Measurements from ENCODE around the gene PAH.

The PAH gene

GRCh38 chr12:102917026-102917787 lies at the start of gene PAH:
TSS of gene PAH (minus strand) at chr12:102917244. CDS start at chr12:102917130, 114 bp downstream.
- TF ChIP-seq CTCF (IDR thresholded peaks at IDR 0.05) = no peak
- Histone ChIP-seq H2AFZ (peak within 1 kb of the TSS; percentile 79), H3K27me3 (ENCODE audit: control insufficient read depth, insufficient read depth, low read length) (no peaks in the 10 kb centered on the region), H3K36me3 (ENCODE audit: control insufficient read depth, insufficient read depth, low read length) (no peaks in the 10 kb centered on the region), H3K27ac (no peak within 1 kb of the TSS), H3K4me1 (no peaks in the 10 kb centered on the region), H3K4me2 (ENCODE audit: low read length) (peak within 1 kb of the TSS; percentile 82), H3K9me3 (ENCODE audit: control insufficient read depth, low read length) (no peaks in the 10 kb centered on the region), H3K9ac (no peak within 1 kb of the TSS), H3K79me2 (no peaks in the 10 kb centered on the region), H3K4me3 (ENCODE audit: low read depth, low read length) (peak within 1 kb of the TSS; percentile 55)

GRCh38 chr12:102966200-102966863 lies 49.3 kb upstream of the PAH start:
- H3K9ac ChIP-seq = no peak overlapping the region
- no peaks in the 10 kb centered on the region for H3K36me3 ChIP-seq (ENCODE audit: control insufficient read depth, insufficient read depth, low read length)
- H3K27me3 ChIP-seq (ENCODE audit: control insufficient read depth, insufficient read depth, low read length) = peaks cover 18% of the 10 kb centered on the region
- no peak overlapping the region for H3K27ac ChIP-seq
- no peak overlapping the region for H3K4me2 ChIP-seq (ENCODE audit: low read length)
- H3K9me3 ChIP-seq (ENCODE audit: control insufficient read depth, low read length) = peaks cover 4% of the 10 kb centered on the region
- TF ChIP-seq CTCF (IDR thresholded peaks at IDR 0.05) = no peak
- no peaks in the 10 kb centered on the region for H3K79me2 ChIP-seq
- no peaks in the 10 kb centered on the region for H3K4me1 ChIP-seq
- H3K4me3 ChIP-seq (ENCODE audit: low read depth, low read length) = no peak overlapping the region
- H2AFZ ChIP-seq = no peak overlapping the region

- Histone ChIP-seq H3K9ac (no peak overlapping the region), H3K79me2 (no peaks in the 10 kb centered on the region), H3K4me3 (ENCODE audit: low read depth, low read length) (peak overlapping the region; percentile 12), H3K4me2 (ENCODE audit: low read length) (no peak overlapping the region), H2AFZ (no peak overlapping the region), H3K36me3 (ENCODE audit: control insufficient read depth, insufficient read depth, low read length) (no peaks in the 10 kb centered on the region), H3K27ac (no peak overlapping the region), H3K4me1 (no peaks in the 10 kb centered on the region), H3K27me3 (ENCODE audit: control insufficient read depth, insufficient read depth, low read length) (peaks cover 24% of the 10 kb centered on the region), H3K9me3 (ENCODE audit: control insufficient read depth, low read length) (peaks cover 4% of the 10 kb centered on the region)
- TF ChIP-seq CTCF (IDR thresholded peaks at IDR 0.05) = no peak
Observed at GRCh38 chr12:102965281-102966155, 48.5 kb upstream of the PAH start.

- Histone ChIP-seq H3K4me3 (ENCODE audit: low read depth, low read length) (peak overlapping the region; percentile 12), H3K9me3 (ENCODE audit: control insufficient read depth, low read length) (peaks cover 4% of the 10 kb centered on the region), H3K27me3 (ENCODE audit: control insufficient read depth, insufficient read depth, low read length) (peaks cover 24% of the 10 kb centered on the region), H3K79me2 (no peaks in the 10 kb centered on the region), H3K36me3 (ENCODE audit: control insufficient read depth, insufficient read depth, low read length) (no peaks in the 10 kb centered on the region), H3K4me2 (ENCODE audit: low read length) (peak overlapping the region; percentile 39), H3K27ac (no peak overlapping the region), H2AFZ (no peak overlapping the region), H3K4me1 (no peaks in the 10 kb centered on the region), H3K9ac (no peak overlapping the region)
- no peak for TF ChIP-seq CTCF (IDR thresholded peaks at IDR 0.05)
Observed at GRCh38 chr12:102964872-102965271, 47.8 kb upstream of the PAH start.

Measured in parathyroid adenoma (tissue), 2 donors.